A673 (cell line): ENCODE data around the gene SLC43A3. TPM values are rescaled to one million over a fixed set of nuclear protein-coding genes. Genes with fewer than 3 reads are reported as not detected.

Source experiments
- Bru-seq: library from RNA; stranded (reverse); fragments of 400-500 nt; gene quantifications from one replicate; lab custom pipeline; 2021; lab: Mats Ljungman, UMichigan
- BruChase-seq, 2 experiments: library from RNA; stranded (reverse); fragments of 400-500 nt; gene quantifications; one replicate each; lab custom pipeline; 2021; lab: Mats Ljungman, UMichigan
- BruUV-seq: library from RNA; stranded (reverse); fragments of 400-500 nt; replicated peaks from 2 replicates; lab custom pipeline; 2021; lab: Mats Ljungman, UMichigan
- CTCF ChIA-PET: fragments of 300-600 bp; sonication (Branson Sonifier 250); formaldehyde crosslinking; loops from one replicate; lab custom pipeline; 2022; ENCODE audit warnings: antibody characterized with exemption; lab: Charles Lee
- POLR2A ChIA-PET: fragments of 300-600 bp; sonication (Branson Sonifier 250); formaldehyde crosslinking; loops from one replicate; lab custom pipeline; 2022; ENCODE audit warnings: antibody characterized with exemption; ENCODE audit not compliant: low non-redundant PET; lab: Charles Lee
- DNase-seq: peaks from one replicate; pipeline ENCODE4 v3.0.0-alpha.2; 2015; ENCODE audit warnings: low spot score
- H3K27ac ChIP-seq: fragments of 200-600 bp; sonication (generic); 2 replicates; pipeline ENCODE4 v1.5.1; 2016; ENCODE audit warnings: mixed run types, low read depth, mild to moderate bottlenecking, mixed read lengths, antibody characterized with exemption, low read length; ENCODE audit not compliant: poor library complexity, severe bottlenecking
- H3K27me3 ChIP-seq: fragments of 200-600 bp; sonication (generic); replicated peaks from 2 replicates; pipeline ENCODE4 v1.6.1; 2017; ENCODE audit warnings: mixed run types, low read depth, mild to moderate bottlenecking, mixed read lengths, antibody characterized with exemption, low read length; ENCODE audit not compliant: insufficient read depth, poor library complexity
- H3K36me3 ChIP-seq: fragments of 200-600 bp; sonication (generic); 2 replicates; pipeline ENCODE4 v1.6.1; 2016; ENCODE audit warnings: mixed run types, mild to moderate bottlenecking, mixed read lengths, antibody characterized with exemption, low read length; ENCODE audit not compliant: insufficient read depth, poor library complexity, severe bottlenecking
- H3K4me1 ChIP-seq: fragments of 200-600 bp; sonication (generic); 2 replicates; pipeline ENCODE4 v1.6.1; 2017; ENCODE audit warnings: mixed run types, mild to moderate bottlenecking, mixed read lengths, antibody characterized with exemption, low read length; ENCODE audit not compliant: insufficient read depth, poor library complexity, severe bottlenecking
- H3K4me3 ChIP-seq: fragments of 200-600 bp; sonication (generic); 2 replicates; pipeline ENCODE4 v1.5.1; 2016; ENCODE audit warnings: low read depth, mixed run types, mild to moderate bottlenecking, mixed read lengths, low read length; ENCODE audit not compliant: poor library complexity, severe bottlenecking
- H3K9me3 ChIP-seq: fragments of 200-600 bp; sonication (generic); 2 replicates; pipeline ENCODE4 v1.6.1; 2016; ENCODE audit warnings: mixed run types, low read depth, mild to moderate bottlenecking, mixed read lengths, antibody characterized with exemption, low read length; ENCODE audit not compliant: poor library complexity, severe bottlenecking
- EZH2 ChIP-seq: fragments of 200-600 bp; sonication (generic); IDR thresholded peaks from 2 replicates; pipeline ENCODE4 v1.6.1; 2017; ENCODE audit warnings: borderline replicate concordance, low read depth, mild to moderate bottlenecking, mixed read lengths, antibody characterized with exemption, low read length; ENCODE audit not compliant: poor library complexity, severe bottlenecking
- intact Hi-C: fragments of 100-400 bp; cut with micrococcal nuclease; formaldehyde crosslinking; loops from one replicate; pipeline ENCODE4 v1.10.0; 2022; ENCODE audit not compliant: unreplicated experiment
- long read RNA-seq: library from polyadenylated mRNA; stranded (forward); transcript quantifications from one replicate; pipeline ENCODE4 v2.0.0, GENCODE V29; 2022
- total RNA-seq: library from RNA; stranded (reverse); gene quantifications from 2 replicates; pipeline ENCODE4 v1.2.3, GENCODE V29; 2021
- TF ChIP-seq, protein P1 (sequence below): fragments of 300-800, 200-600 bp; sonication (generic); conservative IDR thresholded peaks from 2 replicates; pipeline ENCODE4 v1.5.1; 2017; ENCODE audit warnings: low read depth, mild to moderate bottlenecking, antibody characterized with exemption, low read length, moderate library complexity, mixed read lengths

SLC43A3 gene
- total RNA-seq = 89.1 and 142 TPM in 2 replicates
- Bru-seq, nascent RNA = percentile 88 among the genes with signal in this experiment
- percentile 84 among the genes with signal in this experiment for BruChase-seq, experiment 1, labeled RNA remaining after a 2-hour chase
- percentile 93 among the genes with signal in this experiment for BruChase-seq, experiment 2, labeled RNA remaining after a 6-hour chase
- long read RNA-seq, transcript SLC43A3-202 (14 exons, 2,619 nt) = minor isoform, 5 of 269 reads
- long read RNA-seq, transcript SLC43A3-226 (1 exons, 1,796 nt) = minor isoform, 29 of 269 reads
- long read RNA-seq, transcript SLC43A3-214 (13 exons, 2,207 nt) = minor isoform, 5 of 269 reads
- long read RNA-seq, transcript SLC43A3-203 (14 exons, 2,617 nt) = major isoform, 89 of 269 reads
- long read RNA-seq, partial matches to known transcripts = 25 of 269 reads
- long read RNA-seq, other reads (novel, unspliced or antisense) = 114 of 269 reads

DNA sequence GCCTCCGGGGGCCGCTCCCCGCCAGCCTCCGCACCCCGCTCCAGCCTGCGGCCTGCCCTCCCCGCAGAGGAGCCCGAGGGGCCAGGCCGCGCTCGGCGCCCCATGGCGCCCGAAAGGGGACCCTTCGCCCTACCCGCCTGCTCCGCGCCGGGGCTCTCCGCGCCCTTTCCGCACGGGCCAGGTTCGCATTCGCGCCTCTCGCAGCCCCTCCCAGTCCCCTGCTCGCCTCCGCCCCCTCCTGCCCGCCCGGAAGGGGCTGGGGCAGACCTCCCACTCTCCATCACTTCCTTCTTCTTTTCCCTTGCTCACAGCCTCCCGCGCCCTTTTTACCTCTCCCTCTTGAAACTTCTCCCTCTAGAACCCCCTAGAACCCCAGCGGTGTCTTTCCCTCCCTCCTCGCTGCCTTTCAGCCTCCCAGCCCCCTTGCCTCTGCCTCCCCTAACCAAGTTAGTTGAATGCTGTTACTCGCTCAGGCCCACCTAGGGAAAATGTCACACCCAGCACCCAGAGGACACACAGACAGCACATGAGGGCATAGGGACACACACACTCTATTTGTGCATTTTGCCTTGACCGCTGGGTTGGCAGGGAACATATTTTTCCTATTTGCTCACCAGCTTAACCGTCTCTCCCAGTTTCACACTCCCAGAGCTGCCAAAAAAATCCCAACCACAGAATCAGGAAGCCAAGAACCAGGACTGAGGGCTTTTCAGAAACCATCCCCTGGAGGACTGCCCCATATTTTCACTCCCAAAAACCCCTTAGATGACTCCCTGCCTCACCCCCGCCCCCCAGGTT, at the start of gene SLC43A3:
Gene SLC43A3 (minus strand): TSS at position 193 of the 798 bp plus-strand sequence. CDS start 949 bp downstream, outside the sequence.
- intact Hi-C loops = no loop called here
- peaks cover 28% of the 10 kb centered on the region for H3K4me1 ChIP-seq
- DNase-seq = peak; percentile 78
- H3K4me3 ChIP-seq = peak within 1 kb of the TSS; percentile 47
- no peaks in the 10 kb centered on the region for H3K9me3 ChIP-seq
- CTCF ChIA-PET = interaction anchor here (0.6 kb wide), 1 partner anchor 111 kb away, joined by 4 read pairs; no protein-coding TSS in a partner anchor
- TF ChIP-seq EZH2 = no peak
- TF ChIP-seq, protein P1, sequence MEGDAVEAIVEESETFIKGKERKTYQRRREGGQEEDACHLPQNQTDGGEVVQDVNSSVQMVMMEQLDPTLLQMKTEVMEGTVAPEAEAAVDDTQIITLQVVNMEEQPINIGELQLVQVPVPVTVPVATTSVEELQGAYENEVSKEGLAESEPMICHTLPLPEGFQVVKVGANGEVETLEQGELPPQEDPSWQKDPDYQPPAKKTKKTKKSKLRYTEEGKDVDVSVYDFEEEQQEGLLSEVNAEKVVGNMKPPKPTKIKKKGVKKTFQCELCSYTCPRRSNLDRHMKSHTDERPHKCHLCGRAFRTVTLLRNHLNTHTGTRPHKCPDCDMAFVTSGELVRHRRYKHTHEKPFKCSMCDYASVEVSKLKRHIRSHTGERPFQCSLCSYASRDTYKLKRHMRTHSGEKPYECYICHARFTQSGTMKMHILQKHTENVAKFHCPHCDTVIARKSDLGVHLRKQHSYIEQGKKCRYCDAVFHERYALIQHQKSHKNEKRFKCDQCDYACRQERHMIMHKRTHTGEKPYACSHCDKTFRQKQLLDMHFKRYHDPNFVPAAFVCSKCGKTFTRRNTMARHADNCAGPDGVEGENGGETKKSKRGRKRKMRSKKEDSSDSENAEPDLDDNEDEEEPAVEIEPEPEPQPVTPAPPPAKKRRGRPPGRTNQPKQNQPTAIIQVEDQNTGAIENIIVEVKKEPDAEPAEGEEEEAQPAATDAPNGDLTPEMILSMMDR = no peak
- H3K36me3 ChIP-seq = no peaks in the 10 kb centered on the region
- H3K27me3 ChIP-seq = no peaks in the 10 kb centered on the region
- peak within 1 kb of the TSS; percentile 65 for H3K27ac ChIP-seq
- TSS peak; percentile 82 for BruUV-seq
- POLR2A ChIA-PET = no interaction called here

DNA sequence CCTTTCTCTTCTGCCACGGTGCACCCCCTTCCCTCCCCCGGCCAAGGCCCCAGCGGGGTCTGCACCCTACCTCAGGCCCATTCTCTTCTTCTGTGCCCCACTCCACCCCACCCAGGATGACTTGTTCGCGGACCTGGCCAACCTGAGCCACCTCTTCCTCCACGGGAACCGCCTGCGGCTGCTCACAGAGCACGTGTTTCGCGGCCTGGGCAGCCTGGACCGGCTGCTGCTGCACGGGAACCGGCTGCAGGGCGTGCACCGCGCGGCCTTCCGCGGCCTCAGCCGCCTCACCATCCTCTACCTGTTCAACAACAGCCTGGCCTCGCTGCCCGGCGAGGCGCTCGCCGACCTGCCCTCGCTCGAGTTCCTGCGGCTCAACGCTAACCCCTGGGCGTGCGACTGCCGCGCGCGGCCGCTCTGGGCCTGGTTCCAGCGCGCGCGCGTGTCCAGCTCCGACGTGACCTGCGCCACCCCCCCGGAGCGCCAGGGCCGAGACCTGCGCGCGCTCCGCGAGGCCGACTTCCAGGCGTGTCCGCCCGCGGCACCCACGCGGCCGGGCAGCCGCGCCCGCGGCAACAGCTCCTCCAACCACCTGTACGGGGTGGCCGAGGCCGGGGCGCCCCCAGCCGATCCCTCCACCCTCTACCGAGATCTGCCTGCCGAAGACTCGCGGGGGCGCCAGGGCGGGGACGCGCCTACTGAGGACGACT, 49.3 kb upstream of the SLC43A3 start:
- Histone ChIP-seq H3K27me3 (peaks cover 4% of the 10 kb centered on the region), H3K36me3 (no peaks in the 10 kb centered on the region), H3K9me3 (no peaks in the 10 kb centered on the region), H3K4me3 (no peak overlapping the region), H3K4me1 (peaks cover 24% of the 10 kb centered on the region), H3K27ac (no peak overlapping the region)
- no peak for DNase-seq
- no TSS peak for BruUV-seq
- POLR2A ChIA-PET = no interaction called here
- CTCF ChIA-PET = no interaction called here
- intact Hi-C loops = no loop called here
- TF ChIP-seq, protein P1 = no peak
- TF ChIP-seq EZH2 = no peak

DNA sequence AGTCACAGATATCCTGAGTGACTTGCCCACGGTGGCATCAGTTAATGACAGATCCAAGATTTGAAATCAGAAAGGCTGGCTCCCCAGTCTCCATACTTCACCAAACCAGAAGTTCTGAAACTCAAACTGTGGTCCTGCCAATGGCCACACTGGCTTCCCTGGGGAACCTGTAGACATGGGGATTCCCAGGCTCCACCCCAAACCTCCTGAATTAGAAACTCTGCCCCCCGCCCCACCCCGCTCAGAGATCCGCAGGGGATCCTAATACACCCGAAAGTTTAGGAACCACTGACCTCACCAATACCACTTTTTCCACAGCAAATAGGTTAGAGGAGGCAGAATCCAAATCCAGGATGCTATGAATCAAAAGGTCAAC, 48.7 kb upstream of the SLC43A3 start:
- Histone ChIP-seq H3K27me3 (peaks cover 4% of the 10 kb centered on the region), H3K4me1 (peaks cover 24% of the 10 kb centered on the region), H3K4me3 (no peak overlapping the region), H3K27ac (no peak overlapping the region), H3K9me3 (no peaks in the 10 kb centered on the region), H3K36me3 (no peaks in the 10 kb centered on the region)
- POLR2A ChIA-PET = no interaction called here
- BruUV-seq = no TSS peak
- intact Hi-C loops = no loop called here
- TF ChIP-seq, protein P1 = no peak
- no peak for TF ChIP-seq EZH2
- CTCF ChIA-PET = interaction anchor here (1.4 kb wide), 1 partner anchor 17 kb away, joined by 3 read pairs; no protein-coding TSS in a partner anchor
- no peak for DNase-seq
